Neural crest cell (in vitro differentiated cells): Measurements from ENCODE around the gene FH. TPM values are rescaled to one million over a fixed set of nuclear protein-coding genes. Genes with fewer than 3 reads are reported as not detected.

Experiments
- DNase-seq: peaks from one replicate; pipeline ENCODE4 v3.0.0; 2021; ENCODE audit warnings: low read depth, mixed read lengths, low spot score
- H3K27ac Mint-ChIP-seq: one replicate; pipeline ENCODE4 v1.8.0; 2021; ENCODE audit warnings: mild to moderate bottlenecking, mixed read lengths; ENCODE audit not compliant: unreplicated experiment
- H3K27me3 Mint-ChIP-seq: 2 replicates; pipeline ENCODE4 v1.8.0; 2021; ENCODE audit warnings: low read depth, mild to moderate bottlenecking, mixed read lengths
- H3K36me3 Mint-ChIP-seq: 2 replicates; pipeline ENCODE4 v1.8.0; 2021; ENCODE audit warnings: low read depth, mild to moderate bottlenecking, mixed read lengths
- H3K4me1 Mint-ChIP-seq: 2 replicates; pipeline ENCODE4 v1.8.0; 2021; ENCODE audit warnings: mixed read lengths
- H3K4me3 Mint-ChIP-seq: one replicate; pipeline ENCODE4 v1.8.0; 2021; ENCODE audit warnings: mild to moderate bottlenecking, mixed read lengths
- H3K9me3 Mint-ChIP-seq: 2 replicates; pipeline ENCODE4 v1.8.0; 2021; ENCODE audit warnings: mixed read lengths
- CTCF ChIP-seq: fragments of 200-600 bp; sonication (generic); conservative IDR thresholded peaks from 2 replicates; pipeline ENCODE4 v1.5.0; 2021; ENCODE audit warnings: antibody characterized with exemption, mild to moderate bottlenecking
- long read RNA-seq: library from polyadenylated mRNA; unstranded; transcript quantifications from one replicate; pipeline ENCODE4 v2.0.0, GENCODE V29; 2020
- total RNA-seq: library from RNA; stranded (reverse); gene quantifications from 2 replicates; pipeline ENCODE4 v1.2.1, GENCODE V29; 2021

Gene FH
- total RNA-seq, result 91.4 and 93.2 TPM in 2 replicates
- long read RNA-seq, transcript FH-201 (10 exons, 1,797 nt), result major isoform, 556 of 581 reads
- long read RNA-seq, partial matches to known transcripts, result 7 of 581 reads
- long read RNA-seq, other reads (novel, unspliced or antisense), result 18 of 581 reads

- H3K27me3 Mint-ChIP-seq, result peaks cover 27% of the 10 kb centered on the region
- peaks cover 28% of the 10 kb centered on the region for H3K4me1 Mint-ChIP-seq
- H3K9me3 Mint-ChIP-seq, result no peaks in the 10 kb centered on the region
- no peak for TF ChIP-seq CTCF
- peaks cover 8% of the 10 kb centered on the region for H3K36me3 Mint-ChIP-seq
- peak; percentile 85 for DNase-seq
- peak within 1 kb of the TSS; percentile 93 for H3K4me3 Mint-ChIP-seq
- H3K27ac Mint-ChIP-seq, result peak within 1 kb of the TSS; percentile 77
These were observed at the start of gene FH for GRCh38 chr1:241519308-241520079. FH (minus strand) TSS chr1:241519755; CDS start chr1:241519722, 33 bp downstream.

DNA sequence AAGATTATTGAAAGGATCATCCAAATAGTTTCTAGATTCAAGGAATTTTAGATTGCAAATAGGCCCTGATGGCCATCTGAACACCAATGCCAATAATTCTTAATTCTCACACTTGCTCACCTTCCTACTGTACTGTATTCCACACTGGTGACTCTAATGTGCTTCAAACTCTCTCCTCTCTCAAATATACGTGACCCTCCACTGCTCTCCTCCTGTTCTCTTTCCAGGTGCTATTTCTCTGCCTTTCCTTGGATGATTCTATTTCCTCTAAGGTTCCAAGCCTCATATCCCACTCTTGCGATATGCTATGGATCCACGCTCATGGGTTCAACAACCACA lies 41.3 kb upstream of the FH start:
- no peak for DNase-seq
- no peak overlapping the region for H3K4me3 Mint-ChIP-seq
- H3K36me3 Mint-ChIP-seq, result no peaks in the 10 kb centered on the region
- no peaks in the 10 kb centered on the region for H3K9me3 Mint-ChIP-seq
- no peaks in the 10 kb centered on the region for H3K4me1 Mint-ChIP-seq
- no peak for TF ChIP-seq CTCF
- no peak overlapping the region for H3K27ac Mint-ChIP-seq
- no peaks in the 10 kb centered on the region for H3K27me3 Mint-ChIP-seq

GRCh38 chr1:241560146-241560848 lies 40.7 kb upstream of the FH start:
- H3K4me3 Mint-ChIP-seq, result no peak overlapping the region
- no peaks in the 10 kb centered on the region for H3K36me3 Mint-ChIP-seq
- no peaks in the 10 kb centered on the region for H3K27me3 Mint-ChIP-seq
- no peak for TF ChIP-seq CTCF
- no peak for DNase-seq
- H3K27ac Mint-ChIP-seq, result no peak overlapping the region
- H3K4me1 Mint-ChIP-seq, result no peaks in the 10 kb centered on the region
- H3K9me3 Mint-ChIP-seq, result no peaks in the 10 kb centered on the region

DNA sequence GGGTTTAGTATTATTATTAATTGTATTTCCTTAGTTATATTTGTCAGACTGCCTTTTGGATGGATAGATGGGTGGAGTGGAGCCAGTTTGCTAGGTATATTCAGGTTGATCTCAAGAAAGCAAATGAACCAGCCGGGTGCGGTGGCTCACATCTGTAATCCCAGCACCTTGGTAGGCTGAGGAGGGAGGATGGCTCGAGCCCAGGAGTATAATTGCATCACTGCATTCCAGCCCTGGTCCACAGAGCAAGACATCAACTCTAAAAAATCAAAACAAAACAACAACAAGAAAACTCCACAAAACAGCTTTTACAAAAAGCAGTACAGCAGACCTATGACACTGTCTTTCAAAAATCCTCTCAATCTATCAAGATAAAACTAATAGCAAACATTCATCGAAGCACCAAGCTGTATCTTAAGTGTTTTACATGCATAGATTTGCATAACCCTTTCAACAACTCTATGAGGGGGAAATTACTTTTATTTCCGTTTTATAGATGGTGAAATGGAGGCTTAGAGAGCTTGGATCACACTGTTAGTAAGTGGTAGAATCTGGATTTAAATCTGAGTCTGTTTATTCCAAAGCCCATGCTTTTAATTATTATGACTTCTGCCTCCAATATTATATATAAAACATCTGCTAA lies 38.1 kb upstream of the FH start:
- Mint-ChIP-seq H3K36me3 (no peaks in the 10 kb centered on the region), H3K4me3 (no peak overlapping the region), H3K9me3 (peaks cover 2% of the 10 kb centered on the region), H3K4me1 (no peaks in the 10 kb centered on the region), H3K27me3 (no peaks in the 10 kb centered on the region), H3K27ac (no peak overlapping the region)
- DNase-seq, result no peak
- no peak for TF ChIP-seq CTCF

GRCh38 chr1:241557031-241557430 lies 37.5 kb upstream of the FH start:
- H3K4me1 Mint-ChIP-seq, result no peaks in the 10 kb centered on the region

More at GRCh38 chr1:241557031-241557430, 37.5 kb upstream of the FH start:
- TF ChIP-seq CTCF, result no peak
- Mint-ChIP-seq H3K27me3 (no peaks in the 10 kb centered on the region), H3K36me3 (no peaks in the 10 kb centered on the region), H3K4me3 (no peak overlapping the region), H3K9me3 (peaks cover 3% of the 10 kb centered on the region), H3K27ac (no peak overlapping the region)
- no peak for DNase-seq
